Left ventricle myocardium superior (tissue), 1 donor: ENCODE results near the gene MAN1C1. TPM values are rescaled to one million over a fixed set of nuclear protein-coding genes. Genes with fewer than 3 reads are reported as not detected.
A peak's percentile ranks its signal among the peaks of the same experiment; 100 is the strongest.

Experiments
- ATAC-seq: fragments of 200-7000 bp; cut with Tn5 transposase; one replicate; pipeline ENCODE4 v1.9.1; 2020; ENCODE audit warnings: mild to moderate bottlenecking, moderate library complexity
- DNase-seq: peaks from one replicate; pipeline ENCODE4 v3.0.0-alpha.2; 2020
- intact Hi-C: fragments of 100-400 bp; cut with micrococcal nuclease; formaldehyde crosslinking; loops from one replicate; pipeline ENCODE4 v1.11.0; 2022
- total RNA-seq: library from RNA; stranded (reverse); fragmentation: NEBNext Ultra II Directional; extraction: Animal tissue kit (Norgen Biotek cat#: 25700); gene quantifications from one replicate; pipeline ENCODE4 v1.2.1, GENCODE V29; 2021
- donor health status: DM: no; HTN: yes; CAD: no; lungs with severe emphysema.

MAN1C1 gene
- total RNA-seq, 1 donor from 2014 or later, result 17.9 TPM

DNA sequence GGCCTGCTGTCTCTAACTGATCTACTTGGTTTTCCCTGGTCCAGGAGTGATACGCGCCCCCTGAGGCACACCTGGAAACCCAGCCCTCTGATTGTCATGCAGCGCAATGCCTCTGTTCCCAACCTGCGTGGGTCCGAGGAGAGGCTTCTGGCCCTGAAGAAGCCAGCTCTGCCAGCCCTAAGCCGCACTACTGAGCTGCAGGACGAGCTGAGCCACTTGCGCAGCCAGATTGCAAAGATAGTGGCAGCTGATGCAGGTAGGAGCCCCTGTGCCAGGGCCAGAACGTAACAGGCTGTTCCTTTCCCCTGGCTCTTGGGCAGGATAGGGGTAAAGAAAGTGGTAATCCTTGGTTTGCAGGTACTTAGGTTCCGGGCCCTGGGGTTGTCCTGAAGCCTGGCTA, 210.0 kb downstream of the MAN1C1 start:
- intact Hi-C loops, result no loop called here
- DNase-seq (no peak), ATAC-seq (no peak)

DNA sequence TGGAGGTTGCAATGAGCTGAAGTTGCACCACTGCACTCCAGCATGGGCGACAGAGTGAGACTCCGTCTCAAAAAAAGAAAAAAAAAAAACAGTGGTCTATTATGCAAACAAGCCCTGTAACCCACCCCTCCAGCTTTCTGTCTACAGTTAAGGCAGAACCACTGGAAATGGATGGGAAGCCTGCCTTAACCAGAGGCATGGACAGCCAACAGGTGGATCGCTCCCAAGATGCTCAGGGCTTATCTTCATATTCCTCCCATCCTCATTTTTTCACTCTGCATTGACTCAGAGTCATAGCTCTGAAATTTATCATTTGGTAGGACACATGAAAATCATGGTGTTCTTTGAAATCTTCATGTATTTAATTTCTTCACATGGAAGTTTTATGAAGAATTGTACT, 211.9 kb downstream of the MAN1C1 start:
- intact Hi-C loops, result no loop called here
- DNase-seq (no peak), ATAC-seq (no peak)

DNA sequence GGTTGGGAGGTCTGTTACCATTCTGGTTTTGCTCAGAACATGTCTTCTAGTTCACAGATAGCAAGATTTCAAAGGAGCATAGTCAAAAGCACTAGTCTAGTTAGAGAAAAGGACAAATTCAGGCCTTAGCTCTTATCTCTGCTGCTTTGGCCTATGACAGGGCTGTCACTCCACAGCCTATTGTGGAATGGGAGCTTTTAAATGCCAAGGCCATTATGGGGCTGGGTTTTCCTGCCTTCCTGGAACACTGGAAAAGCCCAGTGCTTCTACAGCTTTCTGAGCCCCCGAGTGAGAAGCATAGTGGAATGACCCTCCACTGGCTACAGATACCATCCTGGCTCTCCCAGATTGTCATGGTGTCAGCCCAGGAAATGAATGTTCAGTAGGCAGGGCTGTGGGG, 212.5 kb downstream of the MAN1C1 start:
- intact Hi-C loops, result no loop called here

DNA sequence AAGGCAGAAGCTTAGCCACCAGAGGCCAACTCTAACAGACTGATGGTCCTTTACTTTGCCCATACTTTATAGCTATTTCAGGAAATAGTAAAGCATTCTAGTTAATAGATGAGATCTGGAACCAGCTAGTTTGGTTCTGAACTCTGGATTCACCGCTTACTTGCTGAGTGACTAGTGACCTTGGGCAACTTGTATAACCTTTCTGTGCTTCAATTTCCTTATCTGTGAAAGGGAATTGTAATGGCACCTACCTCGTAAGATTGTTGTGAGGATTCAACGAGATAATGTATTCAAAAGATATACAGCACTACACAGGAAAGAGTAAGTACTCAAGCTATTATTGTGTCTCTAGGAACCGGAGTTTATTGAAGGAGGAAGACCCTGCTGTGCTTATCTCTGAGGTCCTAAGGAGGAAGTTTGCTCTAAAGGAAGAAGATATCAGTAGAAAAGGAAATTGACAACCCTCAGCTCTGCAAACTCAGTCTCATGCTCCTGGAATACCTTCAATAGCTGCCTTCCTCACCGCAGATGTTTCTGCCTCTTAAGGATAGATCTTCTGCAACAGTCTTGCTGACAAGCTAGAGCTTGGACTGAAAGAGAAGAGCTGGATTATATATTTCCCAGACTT, 215.1 kb downstream of the MAN1C1 start:
- intact Hi-C loops, result no loop called here
- DNase-seq (no peak), ATAC-seq (no peak)

More for the DNA sequence above, 212.5 kb downstream of the MAN1C1 start:
- peak; percentile 14 for ATAC-seq
- no peak for DNase-seq

DNA sequence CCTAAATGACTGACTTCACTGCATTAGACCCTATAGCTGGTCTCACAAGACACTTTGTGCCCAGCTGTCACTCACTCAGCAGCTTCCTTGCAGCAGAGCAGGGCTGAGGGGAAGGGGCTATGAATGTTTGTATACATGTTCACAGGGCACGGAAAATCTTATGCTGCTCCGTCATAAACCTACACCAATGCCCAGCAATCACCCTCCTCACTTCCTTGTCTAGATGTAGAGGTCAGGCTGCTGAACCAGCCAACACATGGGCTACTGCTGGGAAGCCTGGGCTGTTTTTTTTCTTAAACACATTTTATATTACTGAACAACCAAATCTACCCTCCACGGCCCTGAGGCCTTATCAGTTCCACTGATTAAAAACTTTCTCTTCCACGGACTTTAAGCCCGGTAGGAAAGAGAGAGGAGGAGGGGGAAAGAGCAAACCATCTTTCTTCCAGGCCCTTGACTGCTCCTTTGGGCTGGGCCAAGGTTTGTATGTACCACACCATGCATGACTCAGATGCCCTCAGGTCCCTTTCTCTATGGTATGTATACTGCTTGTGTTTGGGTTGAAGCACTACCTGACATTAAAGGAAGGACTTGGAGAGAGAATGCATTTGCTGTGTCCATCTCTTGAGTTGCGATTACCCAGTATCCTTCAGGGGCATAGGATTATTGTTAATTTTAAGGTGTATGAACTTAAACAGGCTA, 215.9 kb downstream of the MAN1C1 start:
- intact Hi-C loops, result no loop called here
- ATAC-seq, result no peak
- no peak for DNase-seq

DNA sequence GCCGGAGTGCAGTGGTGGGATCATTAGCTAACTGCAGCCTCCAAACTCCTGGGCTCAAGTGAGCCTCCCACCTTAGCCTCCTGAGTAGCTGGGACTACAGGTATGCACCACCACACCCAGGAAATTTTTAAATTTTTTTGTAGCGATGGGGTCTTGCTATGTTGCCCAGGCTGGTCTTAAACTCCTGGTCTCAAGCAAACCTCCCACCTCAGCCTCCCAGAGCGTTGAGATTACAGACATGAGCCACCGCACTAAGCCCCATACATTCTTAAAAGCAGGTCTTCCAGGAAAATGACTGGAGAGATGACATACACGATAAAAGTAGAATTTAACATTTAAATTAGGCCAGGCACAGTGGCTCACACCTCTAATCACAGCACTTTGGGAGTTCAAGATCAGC, 216.6 kb downstream of the MAN1C1 start:
- DNase-seq, result no peak
- intact Hi-C loops, result no loop called here
- ATAC-seq, result no peak

Other genes starting within 250 kb of the MAN1C1 start
- gene RHCE, start 196.0 kb upstream of the MAN1C1 start, total RNA-seq, result 1.0 TPM
- 15.6 TPM for gene MACO1, start 185.9 kb upstream of the MAN1C1 start, total RNA-seq
- 11.8 TPM for gene LDLRAP1, start 73.2 kb upstream of the MAN1C1 start, total RNA-seq
- 46.3 TPM for gene SELENON, start 183.4 kb downstream of the MAN1C1 start, total RNA-seq
- 227 TPM for gene MTFR1L, start 203.2 kb downstream of the MAN1C1 start, total RNA-seq
- gene AUNIP, start 242.7 kb downstream of the MAN1C1 start, total RNA-seq, result not detected